Panc1 (cell line): ENCODE results near the gene GLIPR1. TPM values are rescaled to one million over a fixed set of nuclear protein-coding genes. Genes with fewer than 3 reads are reported as not detected.

ENCODE experiments used
- ATAC-seq: fragments of 200-7000 bp; cut with Tn5 transposase; 2 replicates; pipeline ENCODE4 v1.9.1; 2020; ENCODE audit warnings: mild to moderate bottlenecking, moderate library complexity
- BruUV-seq: library from RNA; stranded (reverse); fragments of 400-500 nt; replicated peaks from 2 replicates; lab custom pipeline; 2021; lab: Mats Ljungman, UMichigan
- CTCF ChIA-PET: fragments of 300-600 bp; sonication (Branson Sonifier 250); formaldehyde crosslinking; loops from one replicate; lab custom pipeline; 2022; ENCODE audit warnings: antibody characterized with exemption; lab: Charles Lee
- POLR2A ChIA-PET: fragments of 300-600 bp; sonication (Branson Sonifier 250); formaldehyde crosslinking; loops from one replicate; lab custom pipeline; 2022; ENCODE audit warnings: antibody characterized with exemption; lab: Charles Lee
- DNase-seq: peaks from one replicate; pipeline ENCODE4 v3.0.0-alpha.2; 2010; ENCODE audit warnings: low read depth, low spot score
- H3K27ac ChIP-seq: 2 replicates; pipeline ENCODE4 v1.5.1; 2011; ENCODE audit warnings: mild to moderate bottlenecking, low read length, inconsistent platforms
- H3K27me3 ChIP-seq: fragments of 200-500 bp; sonication (Bioruptor generic); 2 replicates; pipeline ENCODE4 v1.6.0; 2014; ENCODE audit warnings: low read length, inconsistent platforms; ENCODE audit not compliant: control insufficient read depth, insufficient read depth
- H3K36me3 ChIP-seq: fragments of 200-500 bp; sonication (Bioruptor generic); 2 replicates; pipeline ENCODE4 v1.5.1; 2014; ENCODE audit warnings: inconsistent platforms, mild to moderate bottlenecking, low read length, moderate library complexity; ENCODE audit not compliant: control insufficient read depth, insufficient read depth
- H3K4me1 ChIP-seq: 2 replicates; pipeline ENCODE4 v1.5.1; 2011; ENCODE audit warnings: inconsistent platforms, mild to moderate bottlenecking, low read length, moderate library complexity; ENCODE audit not compliant: control insufficient read depth, insufficient read depth
- H3K4me3 ChIP-seq, 2 experiments: 2 replicates each; pipeline ENCODE4 v1.5.1; 2011 to 2012; ENCODE audit warnings: low read depth in 2 of 2, low read length in 2 of 2, mild to moderate bottlenecking in 2 of 2, inconsistent platforms in 1 of 2, moderate library complexity in 1 of 2
- H3K9me3 ChIP-seq: fragments of 200-500 bp; sonication (Bioruptor generic); 2 replicates; pipeline ENCODE4 v1.5.1; 2014; ENCODE audit warnings: low read depth, mild to moderate bottlenecking, inconsistent platforms, low read length, moderate library complexity; ENCODE audit not compliant: control insufficient read depth, insufficient read depth
- CTCF ChIP-seq: fragments of 450-650 bp; IDR thresholded peaks from 2 replicates; pipeline ENCODE4 v1.5.1; 2017; ENCODE audit warnings: mild to moderate bottlenecking
- POLR2AphosphoS5 ChIP-seq: IDR thresholded peaks from 2 replicates; pipeline ENCODE4 v1.6.1; 2012; ENCODE audit warnings: mild to moderate bottlenecking, low read depth, low read length, moderate library complexity
- SIN3A ChIP-seq: IDR thresholded peaks from 2 replicates; pipeline ENCODE4 v1.6.1; 2012; ENCODE audit warnings: low read depth, mild to moderate bottlenecking, low read length, moderate library complexity, borderline replicate concordance; ENCODE audit not compliant: insufficient read depth
- TCF7L2 ChIP-seq: IDR thresholded peaks from 2 replicates; pipeline ENCODE4 v1.6.1; 2011; ENCODE audit warnings: mild to moderate bottlenecking, low read depth, low read length, inconsistent platforms
- in situ Hi-C: cut with HindIII; loops from 2 replicates; pipeline ENCODE4 v1.10.0; 2016; ENCODE audit warnings: low sequenced_read_pairs, low pct_unique_long_range_greater_than_20kb
- intact Hi-C: fragments of 100-400 bp; cut with micrococcal nuclease; formaldehyde crosslinking; loops from one replicate; pipeline ENCODE4 v1.10.0; 2022; ENCODE audit not compliant: unreplicated experiment
- total RNA-seq: library from RNA; stranded (reverse); gene quantifications from one replicate; pipeline ENCODE4 v1.2.1, GENCODE V29; 2021; ENCODE audit not compliant: unreplicated experiment
- TF ChIP-seq, protein P1 (sequence below), 2 experiments: IDR thresholded peaks; 2 replicates each; pipeline ENCODE4 v1.6.1; 2011 to 2012; ENCODE audit warnings: low read depth in 2 of 2, control low read depth in 1 of 2, low read length in 1 of 2, mild to moderate bottlenecking in 1 of 2, moderate library complexity in 1 of 2; ENCODE audit not compliant: insufficient read depth in 1 of 2

GLIPR1 gene
- total RNA-seq, 1 experiment from 2014 or later: 11.5 TPM

GRCh38 chr12:75545636-75546035, 65.1 kb downstream of the GLIPR1 start:
- H3K4me3 ChIP-seq: no peak overlapping the region
- no peak for DNase-seq
- no peaks in the 10 kb centered on the region for H3K36me3 ChIP-seq
- TF ChIP-seq CTCF (no peak), POLR2AphosphoS5 (no peak)
- no peak for ATAC-seq
- POLR2A ChIA-PET: no interaction called here
- peak overlapping the region; percentile 39; the same call in 1 of the 2 replicates for H3K27ac ChIP-seq
- in situ Hi-C loops (no loop called here), intact Hi-C loops (no loop called here)
- H3K4me1 ChIP-seq: no peaks in the 10 kb centered on the region
- BruUV-seq: no TSS peak
- CTCF ChIA-PET: no interaction called here
- H3K9me3 ChIP-seq: no peaks in the 10 kb centered on the region
- no peaks in the 10 kb centered on the region for H3K27me3 ChIP-seq

GRCh38 chr12:75548879-75549278, 68.3 kb downstream of the GLIPR1 start:
- TF ChIP-seq, protein P1, sequence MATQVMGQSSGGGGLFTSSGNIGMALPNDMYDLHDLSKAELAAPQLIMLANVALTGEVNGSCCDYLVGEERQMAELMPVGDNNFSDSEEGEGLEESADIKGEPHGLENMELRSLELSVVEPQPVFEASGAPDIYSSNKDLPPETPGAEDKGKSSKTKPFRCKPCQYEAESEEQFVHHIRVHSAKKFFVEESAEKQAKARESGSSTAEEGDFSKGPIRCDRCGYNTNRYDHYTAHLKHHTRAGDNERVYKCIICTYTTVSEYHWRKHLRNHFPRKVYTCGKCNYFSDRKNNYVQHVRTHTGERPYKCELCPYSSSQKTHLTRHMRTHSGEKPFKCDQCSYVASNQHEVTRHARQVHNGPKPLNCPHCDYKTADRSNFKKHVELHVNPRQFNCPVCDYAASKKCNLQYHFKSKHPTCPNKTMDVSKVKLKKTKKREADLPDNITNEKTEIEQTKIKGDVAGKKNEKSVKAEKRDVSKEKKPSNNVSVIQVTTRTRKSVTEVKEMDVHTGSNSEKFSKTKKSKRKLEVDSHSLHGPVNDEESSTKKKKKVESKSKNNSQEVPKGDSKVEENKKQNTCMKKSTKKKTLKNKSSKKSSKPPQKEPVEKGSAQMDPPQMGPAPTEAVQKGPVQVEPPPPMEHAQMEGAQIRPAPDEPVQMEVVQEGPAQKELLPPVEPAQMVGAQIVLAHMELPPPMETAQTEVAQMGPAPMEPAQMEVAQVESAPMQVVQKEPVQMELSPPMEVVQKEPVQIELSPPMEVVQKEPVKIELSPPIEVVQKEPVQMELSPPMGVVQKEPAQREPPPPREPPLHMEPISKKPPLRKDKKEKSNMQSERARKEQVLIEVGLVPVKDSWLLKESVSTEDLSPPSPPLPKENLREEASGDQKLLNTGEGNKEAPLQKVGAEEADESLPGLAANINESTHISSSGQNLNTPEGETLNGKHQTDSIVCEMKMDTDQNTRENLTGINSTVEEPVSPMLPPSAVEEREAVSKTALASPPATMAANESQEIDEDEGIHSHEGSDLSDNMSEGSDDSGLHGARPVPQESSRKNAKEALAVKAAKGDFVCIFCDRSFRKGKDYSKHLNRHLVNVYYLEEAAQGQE (IDR thresholded peaks at IDR 0.05; ENCODE audit: insufficient read depth in 1 of 2, low read depth in 2 of 2, low read length in 1 of 2): no peak
- no peak for TF ChIP-seq CTCF
- no peaks in the 10 kb centered on the region for H3K9me3 ChIP-seq
- no peaks in the 10 kb centered on the region for H3K27me3 ChIP-seq
- DNase-seq (no peak), ATAC-seq (no peak)
- peaks cover 12% of the 10 kb centered on the region for H3K4me1 ChIP-seq
- no peak overlapping the region for H3K4me3 ChIP-seq
- intact Hi-C loops (no loop called here), in situ Hi-C loops (no loop called here)
- POLR2A ChIA-PET: no interaction called here
- no TSS peak for BruUV-seq
- no peaks in the 10 kb centered on the region for H3K36me3 ChIP-seq
- H3K27ac ChIP-seq: peak overlapping the region; percentile 26; the same call in 1 of the 2 replicates
- CTCF ChIA-PET: no interaction called here

- POLR2A ChIA-PET: no interaction called here
- CTCF ChIA-PET: no interaction called here
- BruUV-seq: no TSS peak
Observed at GRCh38 chr12:75549989-75550388, 69.4 kb downstream of the GLIPR1 start.

More at GRCh38 chr12:75549989-75550388, 69.4 kb downstream of the GLIPR1 start:
- Histone ChIP-seq H3K27ac (peak overlapping the region; percentile 66; the same call in 1 of the 2 replicates), H3K4me1 (peaks cover 23% of the 10 kb centered on the region), H3K27me3 (no peaks in the 10 kb centered on the region), H3K4me3 (no peak overlapping the region), H3K9me3 (no peaks in the 10 kb centered on the region), H3K36me3 (no peaks in the 10 kb centered on the region)
- intact Hi-C loops (no loop called here), in situ Hi-C loops (no loop called here)
- TF ChIP-seq TCF7L2 (no peak), SIN3A (no peak), CTCF (no peak), POLR2AphosphoS5 (no peak)
- TF ChIP-seq, protein P1 (IDR thresholded peaks at IDR 0.05; ENCODE audit: insufficient read depth in 1 of 2, low read depth in 2 of 2, low read length in 1 of 2): no peak
- DNase-seq (no peak), ATAC-seq (no peak)
